HCT116 (cell line): ENCODE measurements around the gene LMCD1. TPM values are rescaled to one million over a fixed set of nuclear protein-coding genes. Genes with fewer than 3 reads are reported as not detected.

ENCODE experiments used
- ATAC-seq: fragments of 200-7000 bp; cut with Tn5 transposase; 2 replicates; pipeline ENCODE4 v1.9.1; 2020; ENCODE audit warnings: mild to moderate bottlenecking, moderate library complexity
- BruUV-seq: library from RNA; stranded (reverse); fragments of 400-500 nt; replicated peaks from 2 replicates; lab custom pipeline; 2021; lab: Mats Ljungman, UMichigan
- CTCF ChIA-PET: fragments of 300-600 bp; sonication (Branson Sonifier 250); formaldehyde crosslinking; loops from one replicate; lab custom pipeline; 2021; ENCODE audit warnings: antibody characterized with exemption; lab: Charles Lee
- POLR2A ChIA-PET: fragments of 300-600, 350-600 bp; sonication (Branson Sonifier 250); formaldehyde crosslinking; loops from one replicate; lab custom pipeline; 2021; ENCODE audit warnings: antibody characterized with exemption; lab: Charles Lee
- RAD21 ChIA-PET, 2 experiments: fragments of 300-600 bp; sonication (Branson Sonifier 250); formaldehyde crosslinking; loops; one replicate each; lab custom pipeline; 2023; ENCODE audit warnings: low total read pairs in 2 of 2; ENCODE audit not compliant: uncharacterized antibody in 2 of 2, unreplicated experiment in 2 of 2, low non-redundant PET in 1 of 2; lab: Charles Lee
- DNase-seq: peaks from one replicate; pipeline ENCODE4 v3.0.0-alpha.2; 2010; ENCODE audit warnings: low read depth, low spot score
- H2AFZ ChIP-seq: fragments of 200-600 bp; shearing (Covaris generic), sonication (generic); 2 replicates; pipeline ENCODE4 v1.6.1; 2017; ENCODE audit warnings: low read depth, mixed run types, mixed read lengths, antibody characterized with exemption, low read length; ENCODE audit not compliant: poor library complexity, severe bottlenecking
- H3K27ac ChIP-seq: 2 replicates; pipeline ENCODE4 v1.5.1; 2012; ENCODE audit warnings: low read depth, low read length
- H3K27me3 ChIP-seq: fragments of 200-600 bp; sonication (generic); 2 replicates; pipeline ENCODE4 v1.6.1; 2016; ENCODE audit warnings: mixed run types, low read length, mixed read lengths; ENCODE audit not compliant: insufficient read depth
- H3K36me3 ChIP-seq, 2 experiments: fragments of 200-500 bp in 1 of 2; fragments of 200-600 bp in 1 of 2; sonication (Bioruptor generic) in 1 of 2; sonication (generic) in 1 of 2; 2 replicates each; pipeline versions ENCODE4 v1.5.1 to v1.6.1; 2014 to 2016; ENCODE audit warnings: low read length in 2 of 2, inconsistent platforms in 1 of 2, mixed read lengths in 1 of 2, mixed run types in 1 of 2; ENCODE audit not compliant: insufficient read depth in 2 of 2, control insufficient read depth in 1 of 2
- H3K4me1 ChIP-seq, 2 experiments: fragments of 200-600 bp in 1 of 2; sonication (generic) in 1 of 2; 2 replicates each; pipeline versions ENCODE4 v1.5.1 to v1.6.1; 2012 to 2017; ENCODE audit warnings: low read length in 2 of 2, inconsistent platforms in 1 of 2, mild to moderate bottlenecking in 1 of 2, mixed read lengths in 1 of 2, mixed run types in 1 of 2, moderate library complexity in 1 of 2; ENCODE audit not compliant: insufficient read depth in 2 of 2, control insufficient read depth in 1 of 2
- H3K4me2 ChIP-seq: fragments of 200-600 bp; sonication (generic); 2 replicates; pipeline ENCODE4 v1.6.1; 2017; ENCODE audit warnings: mixed run types, low read length, mixed read lengths
- H3K4me3 ChIP-seq, 2 experiments: fragments of 200-600 bp in 1 of 2; sonication (generic) in 1 of 2; replicated peaks in 1 of 2; 2 replicates each; pipeline ENCODE4 v1.5.1; 2011 to 2016; ENCODE audit warnings: low read length in 2 of 2, control low read depth in 1 of 2, low read depth in 1 of 2, mild to moderate bottlenecking in 1 of 2, mixed read lengths in 1 of 2, mixed run types in 1 of 2
- H3K79me2 ChIP-seq: fragments of 200-600 bp; sonication (generic); 2 replicates; pipeline ENCODE4 v1.6.1; 2017; ENCODE audit warnings: mild to moderate bottlenecking, mixed run types, low read length, moderate library complexity, mixed read lengths; ENCODE audit not compliant: insufficient read depth
- H3K9ac ChIP-seq: fragments of 200-600 bp; sonication (generic); 2 replicates; pipeline ENCODE4 v1.6.1; 2016; ENCODE audit warnings: low read length, mixed read lengths
- H3K9me2 ChIP-seq: fragments of 200-600 bp; sonication (generic), shearing (Covaris generic); 2 replicates; pipeline ENCODE4 v1.6.1; 2017; ENCODE audit warnings: mixed run types, mild to moderate bottlenecking, moderate library complexity; ENCODE audit not compliant: insufficient read depth
- H3K9me3 ChIP-seq, 2 experiments: fragments of 200-500 bp in 1 of 2; fragments of 200-600 bp in 1 of 2; sonication (Bioruptor generic) in 1 of 2; sonication (generic) in 1 of 2; 2 replicates each; pipeline ENCODE4 v1.6.1; 2014 to 2017; ENCODE audit warnings: low read length in 2 of 2, mixed read lengths in 2 of 2, inconsistent platforms in 1 of 2, low read depth in 1 of 2, mild to moderate bottlenecking in 1 of 2, mixed run types in 1 of 2, moderate library complexity in 1 of 2; ENCODE audit not compliant: control insufficient read depth in 1 of 2, insufficient read depth in 1 of 2
- H4K20me1 ChIP-seq: fragments of 200-600 bp; sonication (generic), shearing (Covaris generic); 2 replicates; pipeline ENCODE4 v1.6.1; 2017; ENCODE audit warnings: mixed run types, mild to moderate bottlenecking, moderate library complexity; ENCODE audit not compliant: insufficient read depth
- CEBPB ChIP-seq: IDR thresholded peaks from 2 replicates; pipeline ENCODE4 v1.6.1; 2012; ENCODE audit warnings: low read depth
- EGR1 ChIP-seq: IDR thresholded peaks from 2 replicates; pipeline ENCODE4 v1.6.1; 2012; ENCODE audit warnings: low read depth
- ELF1 ChIP-seq: IDR thresholded peaks from 2 replicates; pipeline ENCODE4 v1.6.1; 2012; ENCODE audit warnings: low read depth, borderline replicate concordance
- EZH2phosphoT487 ChIP-seq: fragments of 200-600 bp; IDR thresholded peaks from 2 replicates; pipeline ENCODE4 v1.6.1; 2018; ENCODE audit warnings: antibody characterized with exemption, borderline replicate concordance
- JUND ChIP-seq: IDR thresholded peaks from 2 replicates; pipeline ENCODE4 v1.6.1; 2012
- POLR2A ChIP-seq: IDR thresholded peaks from 2 replicates; pipeline ENCODE4 v1.7.0; 2011; ENCODE audit warnings: borderline replicate concordance; ENCODE audit not compliant: insufficient read depth, insufficient read length; ENCODE audit errors: extremely low read depth
- POLR2AphosphoS5 ChIP-seq: IDR thresholded peaks from 2 replicates; pipeline ENCODE4 v1.6.1; 2011; ENCODE audit warnings: mild to moderate bottlenecking, low read depth, low read length, moderate library complexity
- RAD21 ChIP-seq: IDR thresholded peaks from 2 replicates; pipeline ENCODE4 v1.6.1; 2012; ENCODE audit warnings: low read depth, mild to moderate bottlenecking
- SP1 ChIP-seq: IDR thresholded peaks from 2 replicates; pipeline ENCODE4 v1.6.1; 2012; ENCODE audit warnings: low read depth
- SRF ChIP-seq: IDR thresholded peaks from 2 replicates; pipeline ENCODE4 v1.6.1; 2012; ENCODE audit warnings: low read depth
- TCF7L2 ChIP-seq: IDR thresholded peaks from 2 replicates; pipeline ENCODE4 v1.7.0; 2011; ENCODE audit warnings: borderline replicate concordance, inconsistent platforms; ENCODE audit not compliant: insufficient read depth, insufficient read length; ENCODE audit errors: extremely low read depth
- YY1 ChIP-seq: IDR thresholded peaks from 2 replicates; pipeline ENCODE4 v1.6.1; 2011; ENCODE audit warnings: low read length, low read depth, moderate library complexity, mild to moderate bottlenecking; ENCODE audit not compliant: insufficient replicate concordance; ENCODE audit errors: extremely low read depth
- ZFX ChIP-seq: fragments of 450-650 bp; IDR thresholded peaks from 2 replicates; pipeline ENCODE4 v1.6.1; 2017
- ZNF274 ChIP-seq: fragments of 200-500 bp; sonication (Bioruptor generic); IDR thresholded peaks from 2 replicates; pipeline ENCODE4 v1.6.1; 2014; ENCODE audit warnings: mild to moderate bottlenecking, low read depth, low read length, inconsistent platforms
- intact Hi-C: fragments of 100-400 bp; cut with micrococcal nuclease; formaldehyde crosslinking; loops from 2 replicates; pipeline ENCODE4 v1.10.0; 2022
- total RNA-seq: library from RNA; stranded (reverse); gene quantifications from one replicate; pipeline ENCODE4 v1.2.1, GENCODE V29; 2021; ENCODE audit not compliant: unreplicated experiment
- TF ChIP-seq, protein P1 (sequence below): IDR thresholded peaks from 2 replicates; pipeline ENCODE4 v1.6.1; 2012
- TF ChIP-seq, protein P2 (sequence below): IDR thresholded peaks from 2 replicates; pipeline ENCODE4 v1.6.1; 2012; ENCODE audit warnings: low read depth
- TF ChIP-seq, protein P3 (sequence below): IDR thresholded peaks from 2 replicates; pipeline ENCODE4 v1.6.1; 2011; ENCODE audit warnings: mild to moderate bottlenecking, low read length, moderate library complexity; ENCODE audit not compliant: insufficient replicate concordance; ENCODE audit errors: extremely low read depth
- TF ChIP-seq, protein P4 (sequence below): IDR thresholded peaks from 2 replicates; pipeline ENCODE4 v1.6.1; 2012

The LMCD1 gene
- total RNA-seq, 1 experiment from 2014 or later, result 4.6 TPM

DNA sequence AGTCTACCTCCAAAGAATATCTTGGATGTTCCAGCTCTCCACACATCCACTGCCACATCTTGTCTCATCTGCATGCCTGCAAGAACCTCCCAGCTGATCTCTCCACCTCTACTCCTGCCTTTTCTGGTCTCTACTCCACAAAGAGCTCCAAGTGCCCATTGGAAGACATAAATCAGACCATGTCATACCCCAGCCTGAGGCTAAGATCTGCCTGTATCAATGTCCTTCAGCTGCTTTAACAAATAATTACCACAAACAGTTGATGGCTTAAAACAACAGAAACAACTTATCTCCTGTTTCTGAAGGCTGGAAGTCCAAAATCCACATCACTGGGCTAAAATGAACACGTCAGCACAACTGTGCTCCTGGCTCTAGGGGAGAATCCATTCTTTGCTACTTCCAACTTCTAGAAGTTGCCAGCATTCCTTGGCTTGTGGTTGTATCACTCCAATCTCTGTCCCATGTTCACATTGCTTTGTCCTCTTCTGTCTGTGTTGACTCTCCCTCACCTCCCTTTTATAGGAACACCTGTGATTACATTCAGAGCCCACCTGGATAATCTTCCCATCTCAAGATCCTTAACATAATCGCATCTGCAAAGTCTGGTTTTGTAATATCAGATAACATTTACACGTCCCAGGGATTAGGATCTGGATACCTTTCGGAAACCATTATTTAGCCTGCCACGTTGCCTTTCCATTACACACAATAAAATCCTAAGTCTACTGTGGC lies 17.0 kb upstream of the LMCD1 start:
- no peak overlapping the region for H3K4me2 ChIP-seq
- ChIA-PET CTCF (no interaction called here), RAD21 (no interaction called here), POLR2A (no interaction called here)
- H3K27ac ChIP-seq, result no peak overlapping the region
- intact Hi-C loops, result no loop called here
- H3K9me3 ChIP-seq, result no peaks in the 10 kb centered on the region
- DNase-seq (no peak), ATAC-seq (no peak)
- no peak overlapping the region for H2AFZ ChIP-seq
- H3K9ac ChIP-seq, result no peak overlapping the region
- no peaks in the 10 kb centered on the region for H4K20me1 ChIP-seq
- H3K36me3 ChIP-seq, result no peaks in the 10 kb centered on the region
- H3K27me3 ChIP-seq, result no peaks in the 10 kb centered on the region
- H3K4me3 ChIP-seq, result no peak overlapping the region
- H3K4me1 ChIP-seq, result no peaks in the 10 kb centered on the region
- no TSS peak for BruUV-seq
- TF ChIP-seq ELF1 (no peak), YY1 (no peak), POLR2AphosphoS5 (no peak), ZFX (no peak), EZH2phosphoT487 (no peak), RAD21 (no peak), EGR1 (no peak), SP1 (no peak), ZNF274 (no peak), CEBPB (no peak), TCF7L2 (no peak), JUND (no peak), SRF (no peak), POLR2A (no peak)
- TF ChIP-seq, protein P1, sequence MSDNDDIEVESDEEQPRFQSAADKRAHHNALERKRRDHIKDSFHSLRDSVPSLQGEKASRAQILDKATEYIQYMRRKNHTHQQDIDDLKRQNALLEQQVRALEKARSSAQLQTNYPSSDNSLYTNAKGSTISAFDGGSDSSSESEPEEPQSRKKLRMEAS, result no peak
- TF ChIP-seq, protein P2, sequence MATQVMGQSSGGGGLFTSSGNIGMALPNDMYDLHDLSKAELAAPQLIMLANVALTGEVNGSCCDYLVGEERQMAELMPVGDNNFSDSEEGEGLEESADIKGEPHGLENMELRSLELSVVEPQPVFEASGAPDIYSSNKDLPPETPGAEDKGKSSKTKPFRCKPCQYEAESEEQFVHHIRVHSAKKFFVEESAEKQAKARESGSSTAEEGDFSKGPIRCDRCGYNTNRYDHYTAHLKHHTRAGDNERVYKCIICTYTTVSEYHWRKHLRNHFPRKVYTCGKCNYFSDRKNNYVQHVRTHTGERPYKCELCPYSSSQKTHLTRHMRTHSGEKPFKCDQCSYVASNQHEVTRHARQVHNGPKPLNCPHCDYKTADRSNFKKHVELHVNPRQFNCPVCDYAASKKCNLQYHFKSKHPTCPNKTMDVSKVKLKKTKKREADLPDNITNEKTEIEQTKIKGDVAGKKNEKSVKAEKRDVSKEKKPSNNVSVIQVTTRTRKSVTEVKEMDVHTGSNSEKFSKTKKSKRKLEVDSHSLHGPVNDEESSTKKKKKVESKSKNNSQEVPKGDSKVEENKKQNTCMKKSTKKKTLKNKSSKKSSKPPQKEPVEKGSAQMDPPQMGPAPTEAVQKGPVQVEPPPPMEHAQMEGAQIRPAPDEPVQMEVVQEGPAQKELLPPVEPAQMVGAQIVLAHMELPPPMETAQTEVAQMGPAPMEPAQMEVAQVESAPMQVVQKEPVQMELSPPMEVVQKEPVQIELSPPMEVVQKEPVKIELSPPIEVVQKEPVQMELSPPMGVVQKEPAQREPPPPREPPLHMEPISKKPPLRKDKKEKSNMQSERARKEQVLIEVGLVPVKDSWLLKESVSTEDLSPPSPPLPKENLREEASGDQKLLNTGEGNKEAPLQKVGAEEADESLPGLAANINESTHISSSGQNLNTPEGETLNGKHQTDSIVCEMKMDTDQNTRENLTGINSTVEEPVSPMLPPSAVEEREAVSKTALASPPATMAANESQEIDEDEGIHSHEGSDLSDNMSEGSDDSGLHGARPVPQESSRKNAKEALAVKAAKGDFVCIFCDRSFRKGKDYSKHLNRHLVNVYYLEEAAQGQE, result no peak
- TF ChIP-seq, protein P3, sequence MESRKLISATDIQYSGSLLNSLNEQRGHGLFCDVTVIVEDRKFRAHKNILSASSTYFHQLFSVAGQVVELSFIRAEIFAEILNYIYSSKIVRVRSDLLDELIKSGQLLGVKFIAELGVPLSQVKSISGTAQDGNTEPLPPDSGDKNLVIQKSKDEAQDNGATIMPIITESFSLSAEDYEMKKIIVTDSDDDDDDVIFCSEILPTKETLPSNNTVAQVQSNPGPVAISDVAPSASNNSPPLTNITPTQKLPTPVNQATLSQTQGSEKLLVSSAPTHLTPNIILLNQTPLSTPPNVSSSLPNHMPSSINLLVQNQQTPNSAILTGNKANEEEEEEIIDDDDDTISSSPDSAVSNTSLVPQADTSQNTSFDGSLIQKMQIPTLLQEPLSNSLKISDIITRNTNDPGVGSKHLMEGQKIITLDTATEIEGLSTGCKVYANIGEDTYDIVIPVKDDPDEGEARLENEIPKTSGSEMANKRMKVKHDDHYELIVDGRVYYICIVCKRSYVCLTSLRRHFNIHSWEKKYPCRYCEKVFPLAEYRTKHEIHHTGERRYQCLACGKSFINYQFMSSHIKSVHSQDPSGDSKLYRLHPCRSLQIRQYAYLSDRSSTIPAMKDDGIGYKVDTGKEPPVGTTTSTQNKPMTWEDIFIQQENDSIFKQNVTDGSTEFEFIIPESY, result no peak
- TF ChIP-seq, protein P4, sequence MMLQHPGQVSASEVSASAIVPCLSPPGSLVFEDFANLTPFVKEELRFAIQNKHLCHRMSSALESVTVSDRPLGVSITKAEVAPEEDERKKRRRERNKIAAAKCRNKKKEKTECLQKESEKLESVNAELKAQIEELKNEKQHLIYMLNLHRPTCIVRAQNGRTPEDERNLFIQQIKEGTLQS, result no peak
- H3K9me2 ChIP-seq, result no peaks in the 10 kb centered on the region
- no peaks in the 10 kb centered on the region for H3K79me2 ChIP-seq
